Sigmoid colon (tissue), 7 donors: ENCODE results near the gene LRRC74B. TPM values are rescaled to one million over a fixed set of nuclear protein-coding genes. Genes with fewer than 3 reads are reported as not detected.
"Not testable (repeated sequence)": the region's sequence is repeated elsewhere in the genome, so short reads cannot be mapped to it uniquely, and the experiment has no call there.

Experiments used
- DNase-seq: peaks from one replicate; pipeline ENCODE4 v3.0.0-alpha.2; 2019
- H3K27ac ChIP-seq, 4 donors: fragments of 200-600 bp; sonication (generic); one replicate each; pipeline ENCODE4 v1.5.1; 2016 to 2019; ENCODE audit warnings: mild to moderate bottlenecking in 1 of 4
- H3K27me3 ChIP-seq, 3 donors: fragments of 200-600 bp; sonication (generic); one replicate each; pipeline ENCODE4 v1.5.1; 2019; ENCODE audit warnings: mild to moderate bottlenecking in 1 of 3
- H3K36me3 ChIP-seq, 4 donors: fragments of 200-600 bp; sonication (generic); one replicate each; pipeline ENCODE4 v1.5.1; 2016 to 2019
- H3K4me1 ChIP-seq, 4 donors: fragments of 200-600 bp; sonication (generic); one replicate each; pipeline ENCODE4 v1.5.1; 2017 to 2019
- H3K4me3 ChIP-seq, 4 donors: fragments of 200-600 bp; sonication (generic); one replicate each; pipeline ENCODE4 v1.5.1; 2017 to 2019; ENCODE audit warnings: mild to moderate bottlenecking in 2 of 4, moderate library complexity in 1 of 4
- H3K9me3 ChIP-seq, 4 donors: fragments of 200-600 bp in 3 of 4; sonication (generic) in 3 of 4; one replicate each; pipeline versions ENCODE4 v1.5.1 to v1.6.1; 2013 to 2019
- CTCF ChIP-seq, 4 experiments: fragments of 450-650 bp in 3 of 4; fragments of 200-600 bp in 1 of 4; IDR thresholded peaks; one replicate each; pipeline ENCODE4 v1.5.1; 2016 to 2019; ENCODE audit warnings: antibody characterized with exemption in 4 of 4, mild to moderate bottlenecking in 3 of 4, moderate library complexity in 2 of 4
- EP300 ChIP-seq, 4 donors: sonication (generic); formaldehyde crosslinking; IDR thresholded peaks; one replicate each; pipeline ENCODE4 v1.6.1; 2017; ENCODE audit warnings: antibody characterized with exemption in 4 of 4
- POLR2A ChIP-seq, 2 donors: fragments of 450-650 bp; IDR thresholded peaks; one replicate each; pipeline ENCODE4 v1.6.1; 2016; ENCODE audit warnings: antibody characterized with exemption in 2 of 2, mild to moderate bottlenecking in 2 of 2, moderate library complexity in 2 of 2
- POLR2AphosphoS5 ChIP-seq, 4 donors: sonication (generic); formaldehyde crosslinking; IDR thresholded peaks; one replicate each; pipeline ENCODE4 v1.6.1; 2017; ENCODE audit warnings: antibody characterized with exemption in 4 of 4
- WGBS, 2 donors: extraction: QIAGEN DNeasy Blood & Tissue Kit; methylation state at CpG; one replicate each; pipeline ENCODE4 v1.1.7; 2013; 5-methylcytosine and 5-hydroxymethylcytosine counted together
- intact Hi-C: fragments of 100-400 bp; cut with DNase I; formaldehyde crosslinking; loops from one replicate; pipeline ENCODE4 v1.15.1; 2023
- polyA plus RNA-seq, 3 donors: library from polyadenylated mRNA; stranded (reverse); fragments of 200-250 nt; gene quantifications; one replicate each; pipeline ENCODE4 v1.2.3, GENCODE V29; 2013
- total RNA-seq, 4 donors: library from RNA; depleted of rRNA; stranded (reverse); fragments of >200 nt; gene quantifications; one replicate each; pipeline ENCODE4 v1.1.0, GENCODE V29; 2016
- donor health status: healthy with polysubstance abuse.
- donor health status: Bipolar disorder and iron deficiency.
- donor health status: healthy.

LRRC74B gene
- total and polyA plus RNA-seq, 7 donors: under 0.01 to 0.06 TPM; not detected in 5

DNA sequence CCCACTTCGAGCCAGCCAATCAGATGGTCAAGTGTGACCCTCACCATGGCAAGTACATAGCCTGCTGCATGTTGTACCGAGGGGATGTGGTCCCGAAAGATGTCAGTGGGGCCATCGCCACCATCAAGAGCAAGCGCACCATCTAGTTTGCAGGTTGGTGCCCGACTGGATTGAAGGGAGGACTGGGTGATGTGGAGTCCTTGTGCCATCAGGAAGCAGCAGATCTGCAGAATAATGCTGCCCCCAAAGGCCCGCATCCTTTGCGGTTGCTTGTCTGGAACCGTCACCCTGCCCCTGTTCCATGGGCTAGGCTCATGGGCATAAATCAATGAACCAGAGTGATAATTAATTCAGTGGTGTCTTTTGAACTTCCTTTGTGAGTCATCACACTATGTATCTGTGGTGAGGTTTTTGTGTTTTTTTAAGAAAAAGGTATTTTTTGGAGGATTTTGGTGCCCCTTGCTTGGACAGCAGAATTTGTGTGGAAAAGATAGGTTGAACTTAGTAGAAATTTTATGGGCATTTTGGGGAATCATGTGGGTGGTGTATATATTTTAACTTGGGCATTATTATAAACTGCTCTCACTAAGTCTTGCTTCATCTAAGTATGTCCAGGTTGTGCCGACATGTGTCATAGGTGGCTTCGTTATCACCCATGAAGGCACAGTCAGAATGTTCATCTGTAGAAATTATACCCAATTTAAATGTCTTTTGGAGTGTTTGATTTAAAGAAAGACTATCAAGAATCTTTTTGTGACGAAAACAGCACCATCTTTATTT is 22.3 kb downstream of the LRRC74B start:
- no peaks in the 10 kb centered on the region for H3K36me3 ChIP-seq
- intact Hi-C loops: no loop called here
- H3K9me3 ChIP-seq: no peaks in the 10 kb centered on the region
- no peak for DNase-seq
- no peaks in the 10 kb centered on the region for H3K4me1 ChIP-seq
- H3K27me3 ChIP-seq: no peaks in the 10 kb centered on the region
- H3K27ac ChIP-seq: no peak overlapping the region
- TF ChIP-seq CTCF (IDR thresholded peaks at IDR 0.05) (no peak), POLR2A (IDR thresholded peaks at IDR 0.05) (no peak), EP300 (IDR thresholded peaks at IDR 0.05) (no peak), POLR2AphosphoS5 (IDR thresholded peaks at IDR 0.05) (no peak)
- WGBS, 2 donors: 90% methylated on average over 12 of the region's 12 CpGs
- no peak overlapping the region for H3K4me3 ChIP-seq

DNA sequence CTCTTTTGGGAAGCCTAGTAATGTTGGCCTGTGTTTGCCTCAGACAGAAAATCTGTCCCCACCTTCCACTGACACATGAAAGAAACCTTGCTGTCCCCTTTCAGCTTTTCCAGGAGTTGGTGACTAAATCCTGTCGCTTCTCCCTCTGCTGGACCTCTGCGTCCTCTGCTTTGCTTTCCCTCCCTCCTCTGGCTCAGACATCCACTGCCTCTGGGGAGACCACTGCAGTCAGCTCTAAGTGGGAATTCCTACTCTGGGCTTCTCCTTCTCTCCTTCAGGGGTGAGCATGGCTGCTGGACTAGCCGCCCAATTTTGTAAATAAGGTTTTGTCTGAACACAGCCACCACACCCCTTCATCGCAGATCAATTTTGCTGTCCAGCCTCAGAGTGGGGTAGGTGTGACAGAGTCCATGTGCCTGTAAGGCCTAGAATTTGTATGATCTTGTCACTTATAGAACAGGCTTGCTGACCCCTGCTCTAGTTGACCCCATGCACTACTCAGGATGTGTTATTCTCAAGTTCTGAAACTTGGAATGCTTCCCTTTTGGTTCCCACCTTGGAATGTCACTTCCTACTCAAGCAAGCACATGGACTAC is 23.0 kb downstream of the LRRC74B start:
- TF ChIP-seq POLR2AphosphoS5 (IDR thresholded peaks at IDR 0.05) (no peak), EP300 (IDR thresholded peaks at IDR 0.05) (no peak), POLR2A (IDR thresholded peaks at IDR 0.05) (no peak), CTCF (IDR thresholded peaks at IDR 0.05) (no peak)
- no peak for DNase-seq

DNA sequence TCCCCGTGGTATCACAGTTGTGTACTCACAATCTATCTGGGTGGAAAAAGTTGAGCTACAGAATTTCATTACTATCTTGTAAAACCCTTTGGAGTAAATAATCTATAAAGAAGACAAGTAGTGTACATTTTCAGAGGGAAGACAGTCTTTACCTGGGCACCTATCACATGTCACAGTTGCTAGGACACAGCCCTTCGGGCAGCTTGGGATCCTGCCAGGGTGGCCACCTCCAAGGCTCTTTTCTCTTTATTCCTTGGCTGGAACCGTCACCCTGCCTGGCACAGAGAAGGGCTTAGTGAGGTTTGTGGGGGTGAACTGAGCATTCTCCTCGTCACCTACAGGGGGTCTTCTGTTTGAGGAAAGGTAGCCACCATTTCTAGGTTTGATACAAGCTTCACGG is 23.6 kb downstream of the LRRC74B start:
- intact Hi-C loops: no loop called here
- no peaks in the 10 kb centered on the region for H3K36me3 ChIP-seq
- DNase-seq: no peak
- no peaks in the 10 kb centered on the region for H3K27me3 ChIP-seq
- no peaks in the 10 kb centered on the region for H3K9me3 ChIP-seq
- no peak overlapping the region for H3K4me3 ChIP-seq
- no peak overlapping the region for H3K27ac ChIP-seq
- H3K4me1 ChIP-seq: no peaks in the 10 kb centered on the region
- TF ChIP-seq POLR2A (IDR thresholded peaks at IDR 0.05) (no peak), EP300 (IDR thresholded peaks at IDR 0.05) (no peak), CTCF (IDR thresholded peaks at IDR 0.05) (no peak), POLR2AphosphoS5 (IDR thresholded peaks at IDR 0.05) (no peak)
- WGBS, 2 donors: 49 to 64% methylated on average over 5 of the region's 5 CpGs

More for the DNA sequence above, 23.0 kb downstream of the LRRC74B start:
- WGBS, 2 donors: 78 to 82% methylated on average over 4 of the region's 4 CpGs
- Histone ChIP-seq H3K27me3 (no peaks in the 10 kb centered on the region), H3K9me3 (no peaks in the 10 kb centered on the region), H3K4me3 (no peak overlapping the region), H3K36me3 (no peaks in the 10 kb centered on the region), H3K4me1 (no peaks in the 10 kb centered on the region), H3K27ac (no peak overlapping the region)
- intact Hi-C loops: no loop called here

DNA sequence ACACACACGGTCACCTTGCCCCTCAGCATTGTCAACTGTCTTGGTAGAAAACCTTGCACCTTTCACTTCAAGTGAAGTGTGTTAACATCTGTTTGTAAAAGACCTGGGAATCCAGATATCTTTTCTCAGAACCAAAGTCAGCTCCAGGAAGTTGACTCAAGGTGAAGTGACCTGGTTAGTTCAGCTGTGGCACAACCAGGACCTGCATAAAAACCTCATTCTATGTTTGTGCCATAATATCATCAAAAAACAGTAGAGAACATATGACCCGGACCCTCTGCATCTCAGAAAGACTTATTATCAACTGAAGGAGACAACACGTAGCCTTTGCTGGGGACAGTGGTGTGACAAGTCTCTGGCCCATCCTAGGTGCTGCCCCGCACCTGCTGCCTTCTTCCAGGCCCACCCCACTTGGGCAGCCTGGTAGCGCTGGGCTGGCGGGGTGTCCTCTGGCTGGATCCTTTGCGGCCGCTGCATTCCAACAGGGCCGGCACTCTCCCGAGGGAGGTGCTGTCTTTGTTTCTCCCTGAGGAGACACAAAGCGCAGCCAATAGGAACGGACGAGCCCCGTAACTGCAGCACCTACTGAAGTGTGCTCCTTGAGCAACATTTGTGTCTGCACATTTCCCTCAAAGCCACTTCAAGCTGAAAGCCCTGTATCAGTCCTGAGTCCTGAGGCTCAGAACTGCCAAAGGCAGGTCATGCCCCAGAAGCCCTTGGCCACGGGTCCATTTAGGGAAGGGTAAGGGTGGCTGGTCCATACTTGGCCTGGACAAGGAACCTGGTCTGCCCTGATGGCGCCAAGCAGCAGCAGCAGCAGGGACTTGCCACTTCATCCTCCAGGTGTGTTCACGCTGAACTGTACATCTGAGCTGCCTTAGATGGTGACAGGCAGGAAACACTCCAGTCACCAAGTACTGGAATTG is 25.2 kb downstream of the LRRC74B start:
- TF ChIP-seq POLR2AphosphoS5 (IDR thresholded peaks at IDR 0.05): no peak
- no peak for TF ChIP-seq POLR2A (IDR thresholded peaks at IDR 0.05)
- TF ChIP-seq EP300 (IDR thresholded peaks at IDR 0.05): no peak
- 86 to 90% methylated on average over 17 of the region's 17 CpGs for WGBS, 2 donors
- no peaks in the 10 kb centered on the region for H3K9me3 ChIP-seq
- no peaks in the 10 kb centered on the region for H3K4me1 ChIP-seq
- no peak for DNase-seq
- no peaks in the 10 kb centered on the region for H3K27me3 ChIP-seq
- H3K27ac ChIP-seq: no peak overlapping the region
- H3K4me3 ChIP-seq: no peak overlapping the region
- no peaks in the 10 kb centered on the region for H3K36me3 ChIP-seq
- intact Hi-C loops: no loop called here

GRCh38 chr22:21071796-21072195 is 26.1 kb downstream of the LRRC74B start:
- H3K4me3 ChIP-seq, H3K9me3 ChIP-seq, H3K27me3 ChIP-seq, DNase-seq, H3K4me1 ChIP-seq, H3K27ac ChIP-seq, H3K36me3 ChIP-seq, intact Hi-C loops: not testable (repeated sequence)
- WGBS, 2 donors: 72 to 81% methylated on average over 8 of the region's 8 CpGs
